ENCODE results near the gene ZNF684.

DNA sequence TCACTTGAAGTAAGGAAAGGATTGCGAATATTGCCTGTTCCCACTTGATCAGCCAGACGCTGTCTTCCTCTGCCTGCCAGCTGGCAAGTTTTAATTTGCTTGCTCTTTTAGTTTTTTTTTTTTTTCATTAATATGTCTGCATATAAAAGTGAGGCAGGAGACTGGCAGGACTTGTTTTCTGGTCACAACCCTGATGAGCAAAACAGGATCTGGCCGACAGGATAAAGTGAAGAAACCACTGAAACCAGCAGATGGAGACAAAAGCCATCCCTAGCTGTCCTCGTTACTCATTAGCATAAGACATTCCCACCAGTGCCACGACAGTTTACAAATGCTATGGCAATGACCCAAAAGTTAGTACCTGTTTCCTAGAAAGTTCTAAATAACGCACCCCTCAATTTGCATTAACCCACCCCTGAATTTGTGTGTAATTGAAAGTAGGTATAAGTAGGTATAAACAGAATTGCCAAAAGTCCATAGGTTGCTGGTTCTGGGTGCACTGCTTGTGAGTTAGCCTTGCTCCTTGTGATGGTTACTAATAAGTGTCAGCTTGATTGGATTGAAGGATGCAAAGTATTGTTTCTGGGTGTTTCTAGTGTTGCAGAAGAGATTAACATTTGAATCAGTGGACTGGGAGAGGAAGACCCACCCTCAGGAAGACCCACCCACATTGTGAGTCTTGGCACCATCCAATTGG lies 60.8 kb downstream of the ZNF684 start:
- TF ChIP-seq, protein P1, sequence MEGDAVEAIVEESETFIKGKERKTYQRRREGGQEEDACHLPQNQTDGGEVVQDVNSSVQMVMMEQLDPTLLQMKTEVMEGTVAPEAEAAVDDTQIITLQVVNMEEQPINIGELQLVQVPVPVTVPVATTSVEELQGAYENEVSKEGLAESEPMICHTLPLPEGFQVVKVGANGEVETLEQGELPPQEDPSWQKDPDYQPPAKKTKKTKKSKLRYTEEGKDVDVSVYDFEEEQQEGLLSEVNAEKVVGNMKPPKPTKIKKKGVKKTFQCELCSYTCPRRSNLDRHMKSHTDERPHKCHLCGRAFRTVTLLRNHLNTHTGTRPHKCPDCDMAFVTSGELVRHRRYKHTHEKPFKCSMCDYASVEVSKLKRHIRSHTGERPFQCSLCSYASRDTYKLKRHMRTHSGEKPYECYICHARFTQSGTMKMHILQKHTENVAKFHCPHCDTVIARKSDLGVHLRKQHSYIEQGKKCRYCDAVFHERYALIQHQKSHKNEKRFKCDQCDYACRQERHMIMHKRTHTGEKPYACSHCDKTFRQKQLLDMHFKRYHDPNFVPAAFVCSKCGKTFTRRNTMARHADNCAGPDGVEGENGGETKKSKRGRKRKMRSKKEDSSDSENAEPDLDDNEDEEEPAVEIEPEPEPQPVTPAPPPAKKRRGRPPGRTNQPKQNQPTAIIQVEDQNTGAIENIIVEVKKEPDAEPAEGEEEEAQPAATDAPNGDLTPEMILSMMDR (IDR thresholded peaks at IDR 0.05): peak in 1 of 3 experiments; percentile 26
- no peak for TF ChIP-seq POLR2A (IDR thresholded peaks at IDR 0.05)
